Measurements from ENCODE around the gene EPHB4. TPM values are rescaled to one million over a fixed set of nuclear protein-coding genes. Genes with fewer than 3 reads are reported as not detected.

The EPHB4 gene
- total and polyA plus RNA-seq, 9 donors: 24.4 to 119 (median 76.8) TPM

DNA sequence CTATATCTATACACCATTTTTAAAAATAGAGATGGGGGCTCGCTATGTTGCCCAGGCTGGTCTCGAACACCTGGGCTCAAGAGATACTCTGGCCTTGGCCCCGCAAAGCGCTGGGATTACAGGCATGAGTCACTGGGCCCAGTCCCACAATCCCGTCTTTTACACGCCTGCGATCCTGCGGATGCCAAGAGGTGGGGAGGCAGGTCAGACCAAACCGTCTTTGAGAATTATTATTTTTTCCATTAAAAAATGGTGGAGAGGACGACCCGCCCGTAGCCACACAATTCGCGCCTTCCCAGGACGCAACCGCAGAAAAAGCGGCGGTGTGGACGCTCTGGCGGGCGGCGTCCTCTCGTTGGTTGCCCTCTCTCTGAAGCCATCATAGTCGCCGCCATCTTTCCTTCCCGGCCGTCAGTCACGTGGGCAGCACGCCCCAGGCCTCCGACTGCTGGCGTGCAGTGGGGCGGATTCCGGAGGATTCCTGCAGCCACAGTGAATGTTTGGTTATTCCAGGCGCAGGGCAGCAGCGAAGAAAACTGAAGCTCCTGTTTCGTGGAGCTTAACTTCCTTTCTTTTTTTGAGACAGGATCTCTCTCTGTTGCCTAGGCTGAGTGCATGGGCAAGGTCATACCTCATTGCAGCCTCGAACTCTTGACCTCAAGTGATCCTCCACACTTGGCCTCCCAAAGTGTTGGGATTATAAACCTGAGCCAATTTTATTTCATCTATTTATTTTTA, 9.9 kb upstream of the EPHB4 start:
- TF ChIP-seq POLR2A (IDR thresholded peaks at IDR 0.05): peak; percentile 50
- TF ChIP-seq, protein P1, sequence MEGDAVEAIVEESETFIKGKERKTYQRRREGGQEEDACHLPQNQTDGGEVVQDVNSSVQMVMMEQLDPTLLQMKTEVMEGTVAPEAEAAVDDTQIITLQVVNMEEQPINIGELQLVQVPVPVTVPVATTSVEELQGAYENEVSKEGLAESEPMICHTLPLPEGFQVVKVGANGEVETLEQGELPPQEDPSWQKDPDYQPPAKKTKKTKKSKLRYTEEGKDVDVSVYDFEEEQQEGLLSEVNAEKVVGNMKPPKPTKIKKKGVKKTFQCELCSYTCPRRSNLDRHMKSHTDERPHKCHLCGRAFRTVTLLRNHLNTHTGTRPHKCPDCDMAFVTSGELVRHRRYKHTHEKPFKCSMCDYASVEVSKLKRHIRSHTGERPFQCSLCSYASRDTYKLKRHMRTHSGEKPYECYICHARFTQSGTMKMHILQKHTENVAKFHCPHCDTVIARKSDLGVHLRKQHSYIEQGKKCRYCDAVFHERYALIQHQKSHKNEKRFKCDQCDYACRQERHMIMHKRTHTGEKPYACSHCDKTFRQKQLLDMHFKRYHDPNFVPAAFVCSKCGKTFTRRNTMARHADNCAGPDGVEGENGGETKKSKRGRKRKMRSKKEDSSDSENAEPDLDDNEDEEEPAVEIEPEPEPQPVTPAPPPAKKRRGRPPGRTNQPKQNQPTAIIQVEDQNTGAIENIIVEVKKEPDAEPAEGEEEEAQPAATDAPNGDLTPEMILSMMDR (IDR thresholded peaks at IDR 0.05): no peak
- DNase-seq: peak; percentile 89 to 94 (median 92)
- 1 to 2% (median 2%) methylated on average over 37 of the region's 37 CpGs for WGBS, 3 donors
- Histone ChIP-seq H3K4me1 (ENCODE audit: insufficient read depth) (peaks cover 3% of the 10 kb centered on the region), H3K4me3 (peak overlapping the region; percentile 40), H3K9me3 (no peaks in the 10 kb centered on the region), H3K36me3 (no peaks in the 10 kb centered on the region), H3K27me3 (no peaks in the 10 kb centered on the region), H3K27ac (peak overlapping the region in 1 of 2 donors; percentile 69)
- intact Hi-C loops (cut with DNase I): loop anchor here in 3 of 4 donors (5.0 kb wide), 2 partner anchors 35 to 130 kb away; partner anchors contain the start of gene POP7 (in 1 of the 3)

DNA sequence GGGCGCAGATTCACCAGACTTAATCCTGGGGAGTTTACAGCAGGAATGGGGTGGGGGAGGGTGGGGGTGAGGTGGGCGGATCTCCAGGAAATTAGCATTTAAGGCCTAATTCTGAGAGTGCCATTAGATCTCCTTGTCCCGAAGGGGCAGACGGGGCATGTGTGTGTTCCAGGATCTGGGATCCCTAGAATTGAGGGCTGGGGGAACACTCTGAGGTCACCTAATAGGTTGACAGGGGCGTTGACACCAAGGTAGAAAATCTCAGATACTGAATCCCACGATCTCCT, 9.4 kb upstream of the EPHB4 start:
- TF ChIP-seq EP300 (IDR thresholded peaks at IDR 0.05): no peak
- TF ChIP-seq, protein P1 (IDR thresholded peaks at IDR 0.05): no peak
- no peak for TF ChIP-seq POLR2A (IDR thresholded peaks at IDR 0.05)
- intact Hi-C loops (cut with DNase I): loop anchor here in 3 of 4 donors (5.0 kb wide), 2 partner anchors 34 to 129 kb away; partner anchors contain the start of gene POP7 (in 1 of the 3)
- peak overlapping the region in 1 of 2 donors; percentile 69 for H3K27ac ChIP-seq
- 23 to 33% (median 26%) methylated on average over 6 of the region's 6 CpGs for WGBS, 3 donors
- peaks cover 3% of the 10 kb centered on the region for H3K4me1 ChIP-seq (ENCODE audit: insufficient read depth)
- no peak for DNase-seq
- H3K4me3 ChIP-seq: peak overlapping the region; percentile 40
- H3K36me3 ChIP-seq: no peaks in the 10 kb centered on the region
- H3K9me3 ChIP-seq: no peaks in the 10 kb centered on the region
- no peaks in the 10 kb centered on the region for H3K27me3 ChIP-seq

DNA sequence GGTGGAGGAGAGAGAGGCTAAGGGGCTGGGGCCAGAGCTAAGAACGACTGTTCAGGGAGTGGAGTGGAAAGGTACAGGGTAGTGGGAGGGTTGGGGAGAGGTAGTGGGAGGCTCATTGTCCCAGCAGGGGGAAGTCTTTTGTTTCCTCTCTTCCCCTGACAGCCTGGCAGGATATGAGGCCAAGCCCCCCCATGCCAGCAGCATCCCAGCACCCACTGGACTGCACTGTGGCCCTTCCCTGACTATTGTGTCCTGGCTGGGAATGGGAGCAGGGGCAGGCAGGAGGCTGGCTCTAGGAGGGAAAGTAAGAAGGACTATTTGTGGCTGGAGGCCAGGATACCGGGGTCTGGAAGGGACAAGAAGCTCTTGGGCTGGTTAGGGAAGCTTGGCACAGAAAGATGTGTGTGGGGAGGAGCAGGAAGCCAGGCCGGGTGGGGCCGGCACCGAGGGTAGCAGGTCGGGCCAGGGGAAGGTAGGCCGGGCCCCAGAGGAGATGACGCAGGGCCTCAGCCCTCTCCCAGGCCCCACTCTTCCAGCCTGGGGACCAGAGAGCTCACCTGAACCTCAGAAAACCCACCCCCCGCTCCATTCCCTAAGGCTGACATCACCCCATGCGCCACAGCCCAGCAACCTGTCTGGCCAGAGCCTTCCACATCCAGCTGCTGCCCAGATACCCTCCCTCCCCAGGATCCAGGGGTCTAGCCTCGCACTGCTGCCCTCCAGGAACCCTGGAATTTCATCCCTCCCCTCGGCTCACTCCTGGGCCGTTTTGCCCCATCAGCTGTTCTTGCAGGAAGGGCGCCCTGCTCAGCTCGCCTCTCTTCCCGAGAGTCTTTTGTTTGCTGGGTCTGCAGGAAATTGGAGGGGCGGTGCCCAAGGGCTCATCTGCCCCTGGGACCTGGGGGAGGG, 8.8 kb upstream of the EPHB4 start:
- 38 to 61% (median 47%) methylated on average over 17 of the region's 17 CpGs for WGBS, 3 donors
- no peak overlapping the region for H3K4me3 ChIP-seq
- peak in 4 of 5 donors; percentile 43 to 57 (median 52) for DNase-seq
- peaks cover 3% of the 10 kb centered on the region for H3K4me1 ChIP-seq (ENCODE audit: insufficient read depth)
- no peaks in the 10 kb centered on the region for H3K27me3 ChIP-seq
- intact Hi-C loops (cut with DNase I): loop anchor here in 3 of 4 donors (5.0 kb wide), 2 partner anchors 34 to 129 kb away; partner anchors contain the start of gene POP7 (in 1 of the 3)
- H3K9me3 ChIP-seq: no peaks in the 10 kb centered on the region
- H3K36me3 ChIP-seq: no peaks in the 10 kb centered on the region
- peak overlapping the region; percentile 21 to 69 for H3K27ac ChIP-seq
- TF ChIP-seq, protein P1 (IDR thresholded peaks at IDR 0.05): no peak
- TF ChIP-seq POLR2A (IDR thresholded peaks at IDR 0.05) (no peak), EP300 (IDR thresholded peaks at IDR 0.05) (no peak)

DNA sequence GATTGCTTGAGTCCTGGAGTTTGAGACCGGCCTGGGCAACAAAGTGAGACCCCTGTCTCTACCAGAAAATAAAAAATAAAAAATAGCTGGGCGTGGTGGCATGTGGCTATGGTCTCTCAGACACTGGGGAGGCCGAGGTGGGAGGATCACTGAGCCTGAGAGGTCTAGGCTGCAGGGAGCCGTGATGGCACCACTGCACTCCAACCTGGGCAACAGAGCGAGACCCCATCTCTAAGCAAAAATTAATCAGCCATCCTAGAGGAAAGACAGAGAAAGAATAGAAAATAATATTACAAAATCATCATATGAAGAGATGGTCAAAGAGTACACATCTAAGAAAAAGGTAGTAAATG, 4.9 kb upstream of the EPHB4 start:
- no peak for TF ChIP-seq EP300 (IDR thresholded peaks at IDR 0.05)
- no peak for TF ChIP-seq POLR2A (IDR thresholded peaks at IDR 0.05)
- TF ChIP-seq, protein P1 (IDR thresholded peaks at IDR 0.05): no peak
- no peaks in the 10 kb centered on the region for H3K27me3 ChIP-seq
- intact Hi-C loops (cut with DNase I): no loop called here
- no peak overlapping the region for H3K27ac ChIP-seq
- H3K9me3 ChIP-seq: no peaks in the 10 kb centered on the region
- DNase-seq: no peak
- no peaks in the 10 kb centered on the region for H3K36me3 ChIP-seq
- 92 to 95% (median 92%) methylated on average over 5 of the region's 5 CpGs for WGBS, 3 donors
- H3K4me3 ChIP-seq: no peak overlapping the region
- peaks cover 10% of the 10 kb centered on the region for H3K4me1 ChIP-seq (ENCODE audit: insufficient read depth)

All from ovary (tissue), 9 donors.